Umbilical cord (tissue), 2 donors: ENCODE data around the gene NPSR1. TPM values are rescaled to one million over a fixed set of nuclear protein-coding genes. Genes with fewer than 3 reads are reported as not detected.
"Not testable (repeated sequence)": the region's sequence is repeated elsewhere in the genome, so short reads cannot be mapped to it uniquely, and the experiment has no call there.

ENCODE experiments used
- DNase-seq: peaks from one replicate; pipeline ENCODE4 v3.0.0-alpha.2; 2015; ENCODE audit warnings: low spot score
- total RNA-seq: library from RNA; depleted of rRNA; stranded (reverse); fragments of >200 nt; gene quantifications from one replicate; pipeline ENCODE4 v1.2.3, GENCODE V29; 2014; ENCODE audit warnings: low replicate concordance; ENCODE audit not compliant: insufficient read depth

Gene NPSR1
- total RNA-seq, 1 donor from 2014 or later, result not detected

DNA sequence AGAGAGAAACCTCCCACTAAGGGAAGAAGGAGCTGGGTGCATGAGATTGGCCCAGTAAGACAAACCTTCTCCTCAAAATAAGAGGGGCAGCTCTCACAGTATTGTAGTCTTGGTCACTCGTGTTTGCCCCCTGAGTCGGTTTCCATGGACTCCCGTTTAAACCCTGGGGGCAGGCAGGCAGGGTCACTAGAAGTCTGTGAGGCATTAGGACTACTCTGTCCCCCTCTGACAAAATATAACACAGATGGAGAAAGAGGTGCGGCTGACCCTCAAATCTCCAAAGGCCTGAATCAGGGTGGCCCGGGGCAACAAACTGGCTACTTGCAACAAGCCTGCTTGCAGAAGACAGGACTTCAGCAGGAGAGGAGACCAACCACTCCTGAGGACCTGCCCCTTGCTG, 210.6 kb downstream of the NPSR1 start:
- DNase-seq, result not testable (repeated sequence)

DNA sequence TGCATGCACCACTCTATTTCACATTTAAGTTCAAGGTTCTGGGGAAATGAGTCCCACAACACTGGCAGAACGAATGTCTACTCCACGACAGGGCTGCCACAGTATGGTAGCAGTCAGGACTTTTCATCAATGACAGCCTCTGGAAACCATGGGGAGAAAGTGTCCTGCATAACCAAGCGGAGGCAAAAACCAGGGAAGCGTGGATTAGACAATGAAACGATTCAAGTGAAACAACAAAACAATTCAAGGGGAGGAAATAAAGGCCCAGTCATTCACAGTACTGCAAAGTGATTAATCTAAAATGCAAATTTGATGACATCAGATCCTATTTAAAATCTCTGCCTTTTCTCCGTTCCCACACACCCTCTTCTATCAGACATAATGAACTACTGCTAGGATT, 211.0 kb downstream of the NPSR1 start:
- DNase-seq, result no peak

DNA sequence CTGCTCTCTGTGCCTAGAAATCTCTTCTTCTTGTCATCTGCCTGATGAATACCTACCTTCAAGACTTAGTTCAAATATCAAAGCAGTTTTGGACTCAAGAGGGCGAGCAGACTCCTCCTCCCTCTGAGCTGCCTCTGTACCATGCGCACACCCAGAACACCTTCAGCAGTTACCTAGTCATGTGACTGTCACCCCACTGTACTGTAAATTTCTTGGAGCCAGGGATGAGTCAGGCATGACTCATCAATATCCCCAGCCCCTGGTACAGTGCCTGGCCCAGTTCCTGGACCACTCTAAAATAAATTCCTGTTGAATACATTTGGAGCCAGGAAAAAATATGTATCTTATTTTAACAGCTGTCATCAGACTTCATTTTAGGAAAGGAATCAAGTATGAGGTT, 212.0 kb downstream of the NPSR1 start:
- not testable (repeated sequence) for DNase-seq

DNA sequence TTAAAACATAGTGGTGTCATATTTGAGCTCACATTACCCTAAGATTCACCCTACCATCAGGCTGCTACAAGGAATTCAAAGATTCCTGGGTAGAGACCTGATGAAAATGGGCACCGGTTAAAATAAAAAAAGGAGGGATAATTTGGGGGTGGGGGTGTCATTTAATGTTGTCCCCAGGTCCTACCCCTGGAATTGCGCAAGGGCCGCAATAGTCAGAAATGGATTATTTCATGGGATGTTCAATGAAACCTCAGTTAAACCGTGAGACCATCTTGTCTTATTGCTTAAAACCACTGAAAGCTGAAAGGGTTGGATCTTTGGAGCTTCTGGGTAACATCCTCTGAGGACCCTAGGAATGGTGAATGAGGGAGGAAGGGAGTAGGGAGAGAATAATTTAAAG, 216.3 kb downstream of the NPSR1 start:
- not testable (repeated sequence) for DNase-seq

DNA sequence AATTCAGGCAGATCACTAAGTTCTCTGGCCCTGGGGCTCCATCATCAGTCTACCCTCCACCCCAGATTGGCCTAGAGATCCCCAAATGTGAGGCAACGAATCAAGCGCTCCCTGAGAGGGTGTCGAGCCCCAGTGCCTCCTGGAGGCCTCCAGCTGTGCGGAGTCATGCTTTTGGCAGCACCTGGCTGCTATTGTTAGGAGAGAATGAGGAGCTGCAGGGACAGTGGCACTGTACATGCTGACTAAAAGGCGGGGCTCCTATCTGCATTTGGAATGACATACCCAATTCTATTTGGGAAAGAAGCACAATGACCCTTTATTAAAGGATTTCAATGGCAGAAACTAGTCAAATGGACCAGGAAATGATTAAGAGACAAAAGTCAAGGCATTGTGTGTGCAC, 217.5 kb downstream of the NPSR1 start:
- DNase-seq, result no peak

DNA sequence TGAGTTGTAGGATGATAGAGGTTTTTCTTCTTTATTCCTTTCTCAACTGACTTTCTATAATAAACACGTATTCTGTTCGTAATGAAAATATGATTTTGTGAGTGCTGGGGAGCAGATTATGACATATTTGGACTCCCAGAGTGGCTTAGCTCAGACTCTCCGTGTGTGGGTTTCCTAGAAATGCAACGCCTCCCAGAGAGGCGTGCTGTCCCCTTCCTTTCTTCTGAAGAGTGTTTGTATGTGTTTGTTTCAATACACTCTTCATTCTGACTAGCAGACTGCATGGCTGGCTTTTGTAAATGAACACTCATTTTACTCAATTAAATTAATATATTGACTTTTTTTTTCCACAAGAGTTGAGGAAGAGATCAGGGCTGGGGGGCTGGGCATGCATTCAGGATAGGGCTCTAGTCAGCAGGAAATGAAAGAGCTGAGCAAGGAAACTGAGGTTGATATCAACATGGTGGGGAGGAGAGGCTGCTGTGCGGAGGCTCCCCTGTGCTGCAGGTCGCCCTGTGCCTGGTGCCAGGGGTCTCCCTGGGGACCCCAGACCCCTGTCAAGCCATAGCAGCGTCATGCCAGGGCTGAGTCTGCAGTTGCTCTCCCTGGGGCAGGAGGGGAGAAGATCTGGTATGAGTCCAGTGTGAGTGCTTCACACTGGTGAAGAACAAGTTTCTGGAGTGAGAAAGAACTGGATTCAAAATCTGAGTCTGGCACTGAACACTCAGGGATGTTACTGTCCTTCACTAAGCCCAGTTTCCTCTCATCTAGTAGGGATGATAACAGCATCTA, 221.1 kb downstream of the NPSR1 start:
- not testable (repeated sequence) for DNase-seq

DNA sequence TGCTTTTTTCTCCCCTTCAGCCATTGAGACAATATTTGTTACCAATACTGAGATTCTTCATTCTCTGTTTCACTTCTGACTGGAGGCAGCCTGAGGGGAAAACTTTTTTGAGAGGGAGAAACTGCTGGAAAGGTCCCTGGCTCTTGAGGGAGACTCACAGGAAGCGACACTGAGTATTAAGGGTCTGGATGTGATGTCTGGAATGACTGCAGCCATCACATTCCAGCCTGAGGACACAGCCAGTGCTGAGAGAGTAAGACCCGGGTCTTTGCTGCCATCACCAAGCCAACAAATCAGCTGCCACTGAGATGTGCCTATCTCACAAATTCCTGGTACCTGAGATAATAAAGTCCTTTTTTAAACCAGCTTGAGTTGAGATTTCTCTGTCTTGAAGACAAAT, 221.9 kb downstream of the NPSR1 start:
- DNase-seq, result no peak

DNA sequence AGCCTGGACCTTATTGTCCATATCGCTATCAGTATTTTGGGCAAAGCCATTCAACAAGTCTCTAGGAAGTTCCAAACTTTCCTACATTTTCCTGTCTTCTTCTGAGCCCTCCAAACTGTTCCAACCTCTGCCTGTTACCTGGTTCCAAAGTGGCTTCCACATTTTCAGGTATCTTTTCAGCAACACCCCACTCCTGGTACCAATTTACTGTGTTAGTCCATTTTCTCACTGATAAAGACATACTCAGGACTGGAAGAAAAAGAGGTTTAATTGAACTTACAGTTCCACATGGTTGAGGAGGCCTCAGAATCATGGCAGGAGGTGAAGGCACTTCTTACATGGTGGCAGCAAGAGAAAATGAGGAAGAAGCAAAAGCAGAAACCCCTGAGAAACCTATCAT, 225.8 kb downstream of the NPSR1 start:
- not testable (repeated sequence) for DNase-seq

DNA sequence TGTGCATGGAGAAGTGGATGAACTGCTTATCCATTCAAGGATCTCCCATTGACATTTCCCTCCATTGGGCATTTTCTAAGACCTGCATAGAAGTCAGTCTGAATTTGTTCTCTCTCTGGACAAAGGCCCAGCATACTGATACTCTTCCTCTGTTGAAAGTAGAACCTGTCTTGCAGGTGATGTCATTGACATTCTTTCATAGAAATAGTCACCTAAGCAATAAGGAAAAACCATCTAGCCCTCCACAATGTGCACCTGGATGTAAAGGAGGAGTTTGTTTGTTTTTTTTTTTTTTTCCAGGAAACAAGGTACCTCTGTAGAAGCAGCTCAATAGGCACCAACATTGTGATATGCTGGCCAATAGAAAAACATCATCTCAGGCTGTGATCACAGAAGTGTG, 228.8 kb downstream of the NPSR1 start:
- DNase-seq, result no peak

DNA sequence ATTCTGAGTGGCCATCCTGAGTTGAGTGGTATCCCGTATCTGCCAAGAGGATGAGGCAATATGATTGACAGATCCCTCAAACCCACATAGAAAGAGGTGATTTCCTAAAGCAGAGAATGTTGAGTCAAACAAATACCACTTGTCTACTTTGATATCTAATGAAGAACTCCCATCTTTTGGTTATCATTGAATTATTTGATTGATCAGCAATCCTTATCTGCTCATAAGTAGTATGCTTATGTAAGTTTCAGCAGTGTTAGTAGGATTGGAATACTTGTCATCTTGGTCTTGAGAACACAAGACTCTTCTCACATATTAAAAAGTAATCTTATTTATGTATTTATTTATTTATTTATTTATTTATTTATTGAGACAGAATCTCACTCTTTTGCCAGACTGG, 231.9 kb downstream of the NPSR1 start:
- DNase-seq, result no peak

DNA sequence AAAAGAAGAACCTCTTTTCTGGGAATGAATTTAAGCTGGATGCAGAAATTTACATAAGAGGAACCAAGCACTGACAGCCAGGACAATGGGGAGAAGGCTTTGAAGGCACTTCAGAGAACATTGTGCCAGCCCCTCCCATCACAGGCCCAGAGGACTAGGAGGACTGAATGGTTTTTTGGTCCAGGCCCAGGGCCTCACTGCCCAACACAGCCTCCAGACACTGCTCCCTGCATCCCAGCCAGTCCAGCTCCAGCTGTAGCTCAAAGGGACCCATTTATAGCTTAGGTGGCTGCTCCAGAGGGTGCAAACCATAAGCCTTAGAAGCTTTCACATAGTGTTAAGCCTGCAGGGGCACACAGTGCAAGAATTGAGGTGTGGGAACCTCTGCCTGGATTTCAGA, 237.2 kb downstream of the NPSR1 start:
- DNase-seq, result no peak
